Karpas-422 (cell line): ENCODE results near the gene C17orf78. TPM values are rescaled to one million over a fixed set of nuclear protein-coding genes. Genes with fewer than 3 reads are reported as not detected.
A peak's percentile ranks its signal among the peaks of the same experiment; 100 is the strongest.

Experiments
- DNase-seq: peaks from one replicate; pipeline ENCODE4 v3.0.0-alpha.2; 2015
- H2AFZ ChIP-seq: fragments of 200-600 bp; sonication (generic); 2 replicates; pipeline ENCODE4 v1.6.1; 2014; ENCODE audit warnings: antibody characterized with exemption, low read length, mixed read lengths
- H3K27ac ChIP-seq: fragments of 200-600 bp; sonication (generic); 2 replicates; pipeline ENCODE4 v1.5.1; 2014; ENCODE audit warnings: mild to moderate bottlenecking, low read length, moderate library complexity
- H3K27me3 ChIP-seq: fragments of 200-600 bp; sonication (generic); 2 replicates; pipeline ENCODE4 v1.6.1; 2014; ENCODE audit warnings: low read length, mixed read lengths
- H3K36me3 ChIP-seq: fragments of 200-600 bp; sonication (generic); 2 replicates; pipeline ENCODE4 v1.6.1; 2014; ENCODE audit warnings: low read length, mixed read lengths; ENCODE audit not compliant: insufficient read depth
- H3K4me1 ChIP-seq: fragments of 200-600 bp; sonication (generic); 2 replicates; pipeline ENCODE4 v1.6.1; 2014; ENCODE audit warnings: mild to moderate bottlenecking, low read length, mixed read lengths
- H3K4me2 ChIP-seq: fragments of 200-600 bp; sonication (generic); 2 replicates; pipeline ENCODE4 v1.6.1; 2014; ENCODE audit warnings: low read length, low read depth, mild to moderate bottlenecking; ENCODE audit not compliant: poor library complexity, severe bottlenecking
- H3K4me3 ChIP-seq: fragments of 200-600 bp; sonication (generic); 2 replicates; pipeline ENCODE4 v1.5.1; 2014; ENCODE audit warnings: mild to moderate bottlenecking, antibody characterized with exemption, low read length, mixed read lengths
- H3K79me2 ChIP-seq: fragments of 200-600 bp; sonication (generic); 2 replicates; pipeline ENCODE4 v1.6.1; 2014; ENCODE audit warnings: mild to moderate bottlenecking, low read length, mixed read lengths
- H3K9ac ChIP-seq: fragments of 200-600 bp; sonication (generic); 2 replicates; pipeline ENCODE4 v1.6.0; 2014; ENCODE audit warnings: low read length
- H3K9me2 ChIP-seq: fragments of 200-600 bp; sonication (generic), shearing (Covaris generic); replicated peaks from 2 replicates; pipeline ENCODE4 v1.6.0; 2014; ENCODE audit warnings: mild to moderate bottlenecking, low read length, moderate library complexity; ENCODE audit not compliant: insufficient read depth
- H3K9me3 ChIP-seq: fragments of 300-700, 200-600 bp; sonication (generic); 2 replicates; pipeline ENCODE4 v1.6.1; 2014; ENCODE audit warnings: low read length, mixed read lengths
- H4K20me1 ChIP-seq: fragments of 200-600 bp; sonication (generic); 2 replicates; pipeline ENCODE4 v1.6.1; 2014; ENCODE audit warnings: mild to moderate bottlenecking, antibody characterized with exemption, low read length, low read depth; ENCODE audit not compliant: insufficient read depth
- total RNA-seq: library from RNA; depleted of rRNA; stranded (reverse); fragments of >200 nt; shearing (Covaris generic); gene quantifications from 2 replicates; pipeline ENCODE4 v1.2.3, GENCODE V29; 2014; ENCODE audit warnings: low replicate concordance

Gene C17orf78
- total RNA-seq, 1 experiment from 2014 or later: not detected

DNA sequence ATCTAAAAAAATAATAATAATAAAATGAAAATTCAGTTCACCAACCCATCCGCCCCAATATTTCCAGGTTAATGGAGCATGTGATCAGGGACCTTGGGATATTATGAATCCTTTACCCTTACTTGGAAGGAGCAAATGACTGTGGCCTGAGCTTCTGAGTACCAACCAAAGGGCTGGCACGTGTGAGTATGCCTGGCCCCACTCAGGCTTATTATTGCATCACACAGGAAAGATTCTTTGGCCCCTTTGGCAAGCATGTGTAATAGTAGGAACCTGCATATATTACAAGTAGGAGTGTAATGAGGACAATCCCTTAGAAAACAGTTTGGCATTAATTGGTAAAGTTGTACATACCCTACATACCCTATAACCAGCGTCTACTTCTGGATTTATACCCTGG, 7.2 kb upstream of the C17orf78 start:
- H3K9me2 ChIP-seq: no peaks in the 10 kb centered on the region
- no peaks in the 10 kb centered on the region for H4K20me1 ChIP-seq
- H3K27ac ChIP-seq: no peak overlapping the region
- no peaks in the 10 kb centered on the region for H3K9me3 ChIP-seq
- peaks cover 3% of the 10 kb centered on the region; the same call in 1 of the 2 replicates for H3K4me1 ChIP-seq
- no peak overlapping the region for H3K9ac ChIP-seq
- DNase-seq: no peak
- H3K36me3 ChIP-seq: no peaks in the 10 kb centered on the region
- no peak overlapping the region for H3K4me3 ChIP-seq
- no peak overlapping the region for H3K4me2 ChIP-seq
- no peaks in the 10 kb centered on the region for H3K79me2 ChIP-seq
- H2AFZ ChIP-seq: no peak overlapping the region
- no peaks in the 10 kb centered on the region for H3K27me3 ChIP-seq

DNA sequence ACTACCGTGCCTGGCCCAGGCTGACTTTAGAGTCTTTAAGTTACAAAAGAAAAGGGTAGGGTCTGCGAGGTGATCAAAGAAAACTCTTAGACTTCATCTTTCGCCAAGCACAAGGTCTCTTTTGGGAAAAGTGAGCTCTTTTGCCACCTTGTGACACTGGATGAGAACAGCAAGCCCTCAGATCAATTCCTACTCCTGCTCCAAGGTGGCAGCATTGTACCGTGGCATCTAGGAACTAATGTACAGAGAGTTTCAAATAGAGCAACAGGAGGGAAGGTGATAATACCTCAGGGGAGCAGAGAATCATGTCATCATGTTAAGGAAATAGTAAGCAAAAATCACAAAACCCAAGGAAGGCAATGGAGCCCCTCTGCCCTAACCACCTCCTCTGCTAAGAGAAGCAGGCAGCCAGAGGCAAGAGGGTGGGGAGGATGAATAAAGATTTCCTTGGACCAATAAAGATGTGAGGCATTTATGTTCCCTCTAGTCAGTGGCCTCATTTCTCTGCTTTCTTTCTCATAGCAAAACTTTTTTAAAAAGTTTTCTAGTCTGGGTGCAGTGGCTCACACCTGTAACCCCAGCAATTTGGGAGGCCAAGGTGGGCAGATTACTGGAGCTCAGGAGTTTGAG, 2.1 kb upstream of the C17orf78 start:
- no peaks in the 10 kb centered on the region for H3K9me3 ChIP-seq
- peaks cover 3% of the 10 kb centered on the region; the same call in 1 of the 2 replicates for H3K4me1 ChIP-seq
- H2AFZ ChIP-seq: peak overlapping the region; percentile 32; the same call in 1 of the 2 replicates
- H3K79me2 ChIP-seq: no peaks in the 10 kb centered on the region
- DNase-seq: peak; percentile 94
- H3K4me2 ChIP-seq: no peak overlapping the region
- no peak overlapping the region for H3K27ac ChIP-seq
- no peaks in the 10 kb centered on the region for H3K27me3 ChIP-seq
- H3K4me3 ChIP-seq: no peak overlapping the region
- H3K9me2 ChIP-seq: no peaks in the 10 kb centered on the region
- H3K9ac ChIP-seq: no peak overlapping the region
- no peaks in the 10 kb centered on the region for H3K36me3 ChIP-seq
- H4K20me1 ChIP-seq: no peaks in the 10 kb centered on the region

DNA sequence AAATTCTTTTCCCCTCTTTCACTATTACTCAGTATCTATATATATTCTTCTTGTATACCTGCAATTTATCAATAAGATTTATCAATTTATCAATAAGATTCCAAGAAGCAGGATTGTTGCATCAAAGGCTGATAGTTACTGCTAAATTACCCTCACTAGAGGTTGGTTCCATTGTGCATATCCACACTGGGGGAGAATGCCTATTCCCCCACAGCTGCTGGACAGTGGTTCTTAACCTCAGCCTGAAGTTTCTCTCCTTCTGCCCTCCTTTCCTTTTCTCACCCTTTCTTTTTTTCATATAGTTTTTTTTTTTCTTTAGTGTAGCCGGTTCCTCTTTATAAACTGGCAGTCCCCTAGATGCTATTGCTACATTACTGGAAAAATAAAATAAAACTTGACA, 6.3 kb downstream of the C17orf78 start:
- no peaks in the 10 kb centered on the region for H3K9me2 ChIP-seq
- no peaks in the 10 kb centered on the region for H3K9me3 ChIP-seq
- no peak overlapping the region for H3K9ac ChIP-seq
- H3K36me3 ChIP-seq: no peaks in the 10 kb centered on the region
- H3K4me3 ChIP-seq: no peak overlapping the region
- H3K4me2 ChIP-seq: no peak overlapping the region
- H4K20me1 ChIP-seq: no peaks in the 10 kb centered on the region
- DNase-seq: no peak
- no peaks in the 10 kb centered on the region for H3K27me3 ChIP-seq
- no peak overlapping the region for H3K27ac ChIP-seq
- H2AFZ ChIP-seq: no peak overlapping the region
- no peaks in the 10 kb centered on the region for H3K79me2 ChIP-seq
- H3K4me1 ChIP-seq: no peaks in the 10 kb centered on the region

DNA sequence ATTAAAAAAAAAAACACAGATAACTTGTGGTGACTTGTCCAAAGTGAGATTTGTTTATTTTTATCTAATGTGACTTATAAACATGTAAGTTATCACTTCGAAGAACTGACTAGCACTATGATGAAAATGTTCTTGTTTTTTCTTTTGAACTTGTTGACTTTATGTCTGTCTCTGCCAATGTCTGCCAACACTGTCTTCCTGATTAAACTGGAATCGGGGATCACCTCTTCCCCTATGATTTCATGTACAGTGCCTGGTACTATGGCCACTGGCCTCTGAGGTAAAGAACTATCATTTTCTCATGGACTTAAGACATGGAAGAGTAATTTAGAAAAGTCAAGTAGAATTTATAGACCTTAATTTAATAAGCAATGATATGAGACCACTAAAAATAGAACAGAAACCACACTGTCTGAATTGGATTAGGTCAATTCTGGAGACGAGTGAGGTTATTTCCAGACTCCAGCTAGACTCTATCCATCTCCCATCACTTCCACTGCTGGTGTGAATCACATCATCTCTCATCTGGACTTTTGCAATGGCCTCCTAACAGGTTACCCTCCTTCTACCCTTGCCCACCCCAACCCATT, 8.9 kb downstream of the C17orf78 start:
- DNase-seq: no peak
- H3K79me2 ChIP-seq: no peaks in the 10 kb centered on the region
- no peak overlapping the region for H3K4me3 ChIP-seq
- H4K20me1 ChIP-seq: no peaks in the 10 kb centered on the region
- H3K9ac ChIP-seq: no peak overlapping the region
- H2AFZ ChIP-seq: no peak overlapping the region
- H3K36me3 ChIP-seq: no peaks in the 10 kb centered on the region
- H3K27me3 ChIP-seq: no peaks in the 10 kb centered on the region
- H3K4me2 ChIP-seq: no peak overlapping the region
- no peaks in the 10 kb centered on the region for H3K9me2 ChIP-seq
- no peaks in the 10 kb centered on the region for H3K4me1 ChIP-seq
- no peaks in the 10 kb centered on the region for H3K9me3 ChIP-seq
- no peak overlapping the region for H3K27ac ChIP-seq

DNA sequence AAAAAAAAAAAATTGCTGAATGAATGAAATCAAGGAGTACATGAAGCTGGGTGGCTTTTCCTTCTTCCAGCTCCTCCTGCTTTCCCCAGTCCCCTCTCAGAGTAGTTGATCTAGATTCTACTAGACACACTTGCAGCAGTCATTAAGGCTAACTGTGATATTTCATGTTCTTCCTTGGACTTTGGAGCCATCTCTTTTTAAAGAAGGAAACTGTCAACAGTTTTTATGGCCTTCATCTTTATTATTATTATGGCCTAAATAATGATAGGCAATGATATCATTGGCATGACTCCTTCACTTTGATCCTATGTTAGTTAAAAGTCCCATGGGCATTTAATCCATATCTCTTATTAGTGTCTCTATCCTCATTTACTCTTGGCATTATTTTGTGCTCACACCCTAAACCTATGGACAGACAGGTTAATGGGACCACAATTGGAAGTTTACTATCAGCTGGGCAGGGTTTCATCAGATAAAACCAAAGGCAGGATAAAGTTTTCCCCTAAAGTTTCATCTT, 9.7 kb downstream of the C17orf78 start:
- Histone ChIP-seq H3K36me3 (no peaks in the 10 kb centered on the region), H3K27ac (no peak overlapping the region), H3K4me2 (no peak overlapping the region), H3K9ac (no peak overlapping the region), H3K9me3 (no peaks in the 10 kb centered on the region), H3K79me2 (no peaks in the 10 kb centered on the region), H3K4me1 (no peaks in the 10 kb centered on the region), H2AFZ (no peak overlapping the region), H4K20me1 (no peaks in the 10 kb centered on the region), H3K4me3 (no peak overlapping the region), H3K27me3 (no peaks in the 10 kb centered on the region), H3K9me2 (no peaks in the 10 kb centered on the region)
- DNase-seq: no peak

- DNase-seq: no peak
- Histone ChIP-seq H3K4me3 (no peak overlapping the region), H3K79me2 (no peaks in the 10 kb centered on the region), H3K27me3 (no peaks in the 10 kb centered on the region), H3K27ac (no peak overlapping the region), H4K20me1 (no peaks in the 10 kb centered on the region), H3K9me3 (no peaks in the 10 kb centered on the region), H3K4me2 (no peak overlapping the region), H3K4me1 (no peaks in the 10 kb centered on the region), H3K36me3 (no peaks in the 10 kb centered on the region), H3K9me2 (no peaks in the 10 kb centered on the region), H3K9ac (no peak overlapping the region), H2AFZ (no peak overlapping the region)
These were observed 10.7 kb downstream of the C17orf78 start for GRCh38 chr17:37386462-37386861.

DNA sequence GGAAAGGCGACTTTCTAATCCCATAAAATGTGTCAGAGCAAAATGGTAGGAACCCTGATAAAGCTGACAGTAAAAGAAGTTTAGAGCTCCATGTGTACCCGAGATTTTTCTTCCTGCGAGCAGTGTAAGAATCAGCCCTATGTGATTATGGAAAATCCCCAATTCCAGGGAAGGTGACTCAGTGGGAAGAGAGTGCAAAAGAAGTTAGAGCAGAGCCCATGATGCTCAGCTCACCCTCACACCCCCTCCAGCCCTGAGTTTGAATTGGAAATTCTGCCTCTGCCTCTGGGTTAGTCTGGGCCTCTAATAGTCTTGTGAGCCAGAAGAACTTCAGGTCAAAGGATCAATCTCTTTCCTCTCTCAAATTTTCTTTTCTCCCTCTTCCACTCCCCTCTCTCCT, 12.5 kb downstream of the C17orf78 start:
- no peak overlapping the region for H3K27ac ChIP-seq
- H3K36me3 ChIP-seq: no peaks in the 10 kb centered on the region
- H3K9me2 ChIP-seq: no peaks in the 10 kb centered on the region
- H3K9me3 ChIP-seq: no peaks in the 10 kb centered on the region
- H3K4me2 ChIP-seq: no peak overlapping the region
- H3K9ac ChIP-seq: no peak overlapping the region
- H2AFZ ChIP-seq: no peak overlapping the region
- no peaks in the 10 kb centered on the region for H4K20me1 ChIP-seq
- no peak for DNase-seq
- H3K4me1 ChIP-seq: no peaks in the 10 kb centered on the region; the same call in 1 of the 2 replicates
- no peaks in the 10 kb centered on the region for H3K79me2 ChIP-seq
- no peaks in the 10 kb centered on the region for H3K27me3 ChIP-seq
- no peak overlapping the region for H3K4me3 ChIP-seq

DNA sequence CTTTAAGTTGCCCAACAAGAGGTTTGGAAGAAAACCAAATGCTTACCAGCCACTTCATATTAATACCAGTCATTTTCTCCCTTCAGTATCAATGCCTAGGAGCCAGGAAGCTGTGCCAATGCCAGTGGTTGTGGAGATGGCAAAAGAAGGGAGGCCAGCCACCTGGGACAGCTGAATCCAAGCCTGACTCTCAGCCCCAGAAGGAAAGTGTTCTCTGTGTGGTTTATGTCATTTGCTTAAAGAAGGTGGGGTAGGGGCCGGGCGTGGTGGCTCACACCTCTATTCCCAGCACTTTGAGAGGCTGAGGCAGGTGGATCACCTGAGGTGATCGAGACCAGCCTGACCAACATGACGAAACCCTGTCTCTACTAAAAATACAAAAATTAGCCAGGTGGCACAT, 13.4 kb downstream of the C17orf78 start:
- no peaks in the 10 kb centered on the region for H4K20me1 ChIP-seq
- DNase-seq: no peak
- no peak overlapping the region for H3K27ac ChIP-seq
- no peak overlapping the region for H3K4me3 ChIP-seq
- H3K27me3 ChIP-seq: no peaks in the 10 kb centered on the region
- no peaks in the 10 kb centered on the region for H3K9me2 ChIP-seq
- no peaks in the 10 kb centered on the region for H3K36me3 ChIP-seq
- no peak overlapping the region for H3K4me2 ChIP-seq
- no peaks in the 10 kb centered on the region; the same call in 1 of the 2 replicates for H3K4me1 ChIP-seq
- H3K79me2 ChIP-seq: no peaks in the 10 kb centered on the region
- H3K9me3 ChIP-seq: no peaks in the 10 kb centered on the region
- H3K9ac ChIP-seq: no peak overlapping the region
- no peak overlapping the region for H2AFZ ChIP-seq
